GM12878 (cell line): ENCODE data around the gene PTPRN2.

ENCODE experiments used
- CHD4 ChIP-seq: fragments of 200-600 bp; sonication (generic); IDR thresholded peaks from 2 replicates; pipeline ENCODE4 v1.6.1; 2016; ENCODE audit warnings: mild to moderate bottlenecking
- CTCF ChIP-seq, 3 experiments: IDR thresholded peaks in 2 of 3; conservative IDR thresholded peaks in 1 of 3; 2 replicates each; pipeline ENCODE4 v1.5.1; 2011; ENCODE audit warnings: low read depth in 3 of 3, low read length in 3 of 3, mild to moderate bottlenecking in 3 of 3, control low read depth in 2 of 3, moderate library complexity in 2 of 3, inconsistent platforms in 1 of 3, mixed read lengths in 1 of 3; ENCODE audit not compliant: control insufficient read depth in 2 of 3, insufficient read depth in 1 of 3; ENCODE audit errors: extremely low read depth in 1 of 3
- NFIC ChIP-seq: IDR thresholded peaks from 2 replicates; pipeline ENCODE4 v1.6.1; 2012; ENCODE audit warnings: low read depth, mild to moderate bottlenecking, inconsistent platforms, low read length, moderate library complexity
- RBBP5 ChIP-seq: fragments of 200-600 bp; sonication (generic); conservative IDR thresholded peaks from 2 replicates; pipeline ENCODE4 v1.6.1; 2016
- RFX5 ChIP-seq: IDR thresholded peaks from 2 replicates; pipeline ENCODE4 v1.6.1; 2011; ENCODE audit warnings: low read depth, low read length, improper control_type of control experiment
- SIX5 ChIP-seq: IDR thresholded peaks from 2 replicates; pipeline ENCODE4 v1.6.1; 2011; ENCODE audit warnings: mild to moderate bottlenecking, low read depth, low read length, moderate library complexity; ENCODE audit not compliant: severe bottlenecking
- SMC3 ChIP-seq: IDR thresholded peaks from 2 replicates; pipeline ENCODE4 v1.6.1; 2011; ENCODE audit warnings: low read length, improper control_type of control experiment, borderline replicate concordance
- TCF12 ChIP-seq: IDR thresholded peaks from 2 replicates; pipeline ENCODE4 v1.6.1; 2011; ENCODE audit warnings: low read depth, mild to moderate bottlenecking, low read length
- ZNF384 ChIP-seq: IDR thresholded peaks from 2 replicates; pipeline ENCODE4 v1.6.1; 2012; ENCODE audit warnings: low read depth, mild to moderate bottlenecking, low read length, improper control_type of control experiment, borderline replicate concordance

GRCh38 chr7:158468181-158468580 lies 119.4 kb downstream of the PTPRN2 start:
- TF ChIP-seq SMC3 (no peak), RBBP5 (no peak), SIX5 (no peak), CTCF (IDR thresholded peaks at IDR 0.05 in 2 of 3, conservative IDR thresholded peaks at IDR 0.05 in 1 of 3; ENCODE audit: control insufficient read depth in 2 of 3, extremely low read depth in 1 of 3, insufficient read depth in 1 of 3, low read depth in 3 of 3, low read length in 3 of 3) (no peak), CHD4 (no peak), NFIC (no peak), RFX5 (no peak), ZNF384 (no peak), TCF12 (no peak)
